HEK293 (cell line): ENCODE results near the gene CAV1.

Experiments
- BCL11A ChIP-seq: fragments of 450-650 bp; formaldehyde crosslinking; IDR thresholded peaks from 2 replicates; pipeline ENCODE4 v1.5.1; 2016; ENCODE audit warnings: low read depth, missing biosample characterization, missing genetic modification characterization
- FEZF1 ChIP-seq: fragments of 450-650 bp; formaldehyde crosslinking; IDR thresholded peaks from 2 replicates; pipeline ENCODE4 v1.5.1; 2016; ENCODE audit warnings: missing biosample characterization, missing genetic modification characterization
- GLIS1 ChIP-seq: fragments of 450-650 bp; formaldehyde crosslinking; IDR thresholded peaks from 2 replicates; pipeline ENCODE4 v1.5.1; 2016; ENCODE audit warnings: missing biosample characterization, missing genetic modification characterization
- HOXC10 ChIP-seq: sonication (generic); formaldehyde crosslinking; IDR thresholded peaks from 2 replicates; pipeline ENCODE4 v1.8.1; 2023; ENCODE audit warnings: mild to moderate bottlenecking, missing genetic modification reagents
- KLF16 ChIP-seq: fragments of 450-650 bp; formaldehyde crosslinking; IDR thresholded peaks from 2 replicates; pipeline ENCODE4 v1.5.1; 2017; ENCODE audit warnings: missing biosample characterization, missing genetic modification characterization
- MZF1 ChIP-seq: fragments of 450-650 bp; formaldehyde crosslinking; IDR thresholded peaks from 2 replicates; pipeline ENCODE4 v1.5.1; 2017; ENCODE audit warnings: missing biosample characterization, missing genetic modification characterization, borderline replicate concordance
- OSR2 ChIP-seq: fragments of 450-650 bp; formaldehyde crosslinking; IDR thresholded peaks from 2 replicates; pipeline ENCODE4 v1.5.1; 2016; ENCODE audit warnings: missing biosample characterization, missing genetic modification characterization
- PRDM10 ChIP-seq: fragments of 450-650 bp; formaldehyde crosslinking; IDR thresholded peaks from 2 replicates; pipeline ENCODE4 v1.5.1; 2016; ENCODE audit warnings: missing biosample characterization, missing genetic modification characterization
- SETDB1 ChIP-seq: IDR thresholded peaks from one replicate; pipeline ENCODE4 v1.6.1; 2017; ENCODE audit warnings: mild to moderate bottlenecking, low read length, moderate library complexity, mixed read lengths; ENCODE audit not compliant: insufficient read length
- ZBTB6 ChIP-seq: fragments of 450-650 bp; formaldehyde crosslinking; IDR thresholded peaks from 2 replicates; pipeline ENCODE4 v1.5.1; 2017; ENCODE audit warnings: missing biosample characterization, missing genetic modification characterization
- ZFP41 ChIP-seq: fragments of 450-650 bp; formaldehyde crosslinking; IDR thresholded peaks from 2 replicates; pipeline ENCODE4 v1.5.1; 2016; ENCODE audit warnings: missing biosample characterization, missing genetic modification characterization, borderline replicate concordance
- ZFP69B ChIP-seq: fragments of 450-650 bp; formaldehyde crosslinking; IDR thresholded peaks from 2 replicates; pipeline ENCODE4 v1.5.1; 2016; ENCODE audit warnings: missing biosample characterization, missing genetic modification characterization
- ZIC2 ChIP-seq: fragments of 450-650 bp; formaldehyde crosslinking; IDR thresholded peaks from 2 replicates; pipeline ENCODE4 v1.5.1; 2016; ENCODE audit warnings: missing biosample characterization, missing genetic modification characterization
- ZNF184 ChIP-seq: fragments of 450-650 bp; IDR thresholded peaks from 2 replicates; pipeline ENCODE4 v1.5.1; 2018; ENCODE audit warnings: missing biosample characterization, mild to moderate bottlenecking, missing genetic modification characterization
- ZNF280C ChIP-seq: fragments of 450-650 bp; formaldehyde crosslinking; IDR thresholded peaks from 2 replicates; pipeline ENCODE4 v1.5.1; 2016; ENCODE audit warnings: missing biosample characterization, missing genetic modification characterization
- ZNF280D ChIP-seq: fragments of 450-650 bp; formaldehyde crosslinking; IDR thresholded peaks from 2 replicates; pipeline ENCODE4 v1.5.1; 2016; ENCODE audit warnings: missing biosample characterization, missing genetic modification characterization
- ZNF341 ChIP-seq: fragments of 450-650 bp; formaldehyde crosslinking; IDR thresholded peaks from 2 replicates; pipeline ENCODE4; 2016; ENCODE audit warnings: low read depth, missing biosample characterization, missing genetic modification characterization
- ZNF394 ChIP-seq: fragments of 450-650 bp; formaldehyde crosslinking; IDR thresholded peaks from 2 replicates; pipeline ENCODE4 v1.5.1; 2016; ENCODE audit warnings: missing biosample characterization, missing genetic modification characterization, mild to moderate bottlenecking, moderate library complexity, borderline replicate concordance
- ZNF398 ChIP-seq: fragments of 450-650 bp; formaldehyde crosslinking; IDR thresholded peaks from 2 replicates; pipeline ENCODE4 v1.5.1; 2017; ENCODE audit warnings: missing biosample characterization, missing genetic modification characterization
- ZNF449 ChIP-seq: fragments of 450-650 bp; formaldehyde crosslinking; IDR thresholded peaks from 2 replicates; pipeline ENCODE4 v1.5.1; 2017; ENCODE audit warnings: missing biosample characterization, mild to moderate bottlenecking, missing genetic modification characterization, moderate library complexity
- ZNF501 ChIP-seq: fragments of 450-650 bp; formaldehyde crosslinking; IDR thresholded peaks from 2 replicates; pipeline ENCODE4 v1.5.1; 2016; ENCODE audit warnings: missing biosample characterization, missing genetic modification characterization
- ZNF514 ChIP-seq: fragments of 450-650 bp; formaldehyde crosslinking; IDR thresholded peaks from 2 replicates; pipeline ENCODE4 v1.5.1; 2016; ENCODE audit warnings: missing biosample characterization, missing genetic modification characterization
- ZNF596 ChIP-seq: fragments of 450-650 bp; IDR thresholded peaks from 2 replicates; pipeline ENCODE4 v1.5.0; 2018; ENCODE audit warnings: missing biosample characterization, mild to moderate bottlenecking, missing genetic modification characterization, moderate library complexity
- ZNF629 ChIP-seq: fragments of 450-650 bp; formaldehyde crosslinking; IDR thresholded peaks from 2 replicates; pipeline ENCODE4 v1.5.1; 2017; ENCODE audit warnings: missing biosample characterization, missing genetic modification characterization
- ZNF76 ChIP-seq: fragments of 450-650 bp; formaldehyde crosslinking; IDR thresholded peaks from 2 replicates; pipeline ENCODE4; 2016; ENCODE audit warnings: low read depth, missing biosample characterization, missing genetic modification characterization, borderline replicate concordance
- ZNF785 ChIP-seq: fragments of 450-650 bp; formaldehyde crosslinking; IDR thresholded peaks from 2 replicates; pipeline ENCODE4 v1.5.1; 2016; ENCODE audit warnings: missing biosample characterization, missing genetic modification characterization

Gene CAV1

GRCh38 chr7:116524609-116525297 is at the start of gene CAV1 (continued):
- no peak for TF ChIP-seq ZNF280D (tag by site-specific recombination)
- TF ChIP-seq ZNF785 (tag by site-specific recombination) = no peak
- peak; percentile 96 for TF ChIP-seq ZIC2 (tag by site-specific recombination)
- peak; percentile 70 for TF ChIP-seq ZNF629
- TF ChIP-seq PRDM10 (tag by site-specific recombination) = peak; percentile 73
- no peak for TF ChIP-seq ZNF280C (tag by site-specific recombination)
- peak; percentile 44; the same call in 1 of the 2 replicates for TF ChIP-seq BCL11A (tag by site-specific recombination)
- peak; percentile 59; the same call in 1 of the 2 replicates for TF ChIP-seq ZNF184
- TF ChIP-seq ZNF341 (tag by site-specific recombination) = peak; percentile 93
- TF ChIP-seq SETDB1 = no peak
- TF ChIP-seq HOXC10 = no peak
- 0 out of 2 replicates have a peak, but pooled peaks have one; percentile 18 for TF ChIP-seq OSR2 (tag by site-specific recombination)
- no peak for TF ChIP-seq ZNF514
- TF ChIP-seq ZBTB6 = peak; percentile 73
- TF ChIP-seq ZNF449 (tag by site-specific recombination) = peak; percentile 90
- no peak for TF ChIP-seq ZFP41 (tag by site-specific recombination)
- peak; percentile 72; the same call in 1 of the 2 replicates for TF ChIP-seq KLF16 (tag by site-specific recombination)
- peak; percentile 87; the same call in 1 of the 2 replicates for TF ChIP-seq MZF1 (tag by site-specific recombination)
- peak; percentile 92 for TF ChIP-seq ZNF398 (tag by site-specific recombination)
- peak; percentile 76 for TF ChIP-seq GLIS1
- peak; percentile 83 for TF ChIP-seq ZNF596 (tag by site-specific recombination)
- peak; percentile 58; the same call in 1 of the 2 replicates for TF ChIP-seq ZNF394 (tag by site-specific recombination)
- peak; percentile 43; the same call in 1 of the 2 replicates for TF ChIP-seq FEZF1 (tag by site-specific recombination)
- TF ChIP-seq ZFP69B (tag by site-specific recombination) = 0 out of 2 replicates have a peak, but pooled peaks have one; percentile 8
- TF ChIP-seq ZNF76 (tag by site-specific recombination) = peak; percentile 82
- TF ChIP-seq ZNF501 = no peak; the same call in 1 of the 2 replicates
